NB4 (cell line): ENCODE measurements around the gene VGF.

Experiments
- MAX ChIP-seq: IDR thresholded peaks from 2 replicates; pipeline ENCODE4 v1.6.1; 2011; ENCODE audit warnings: low read depth, low read length
- TF ChIP-seq, protein P1 (sequence below): IDR thresholded peaks from one replicate; pipeline ENCODE4 v1.5.1; 2012; ENCODE audit warnings: low read depth, low read length

- TF ChIP-seq, protein P1, sequence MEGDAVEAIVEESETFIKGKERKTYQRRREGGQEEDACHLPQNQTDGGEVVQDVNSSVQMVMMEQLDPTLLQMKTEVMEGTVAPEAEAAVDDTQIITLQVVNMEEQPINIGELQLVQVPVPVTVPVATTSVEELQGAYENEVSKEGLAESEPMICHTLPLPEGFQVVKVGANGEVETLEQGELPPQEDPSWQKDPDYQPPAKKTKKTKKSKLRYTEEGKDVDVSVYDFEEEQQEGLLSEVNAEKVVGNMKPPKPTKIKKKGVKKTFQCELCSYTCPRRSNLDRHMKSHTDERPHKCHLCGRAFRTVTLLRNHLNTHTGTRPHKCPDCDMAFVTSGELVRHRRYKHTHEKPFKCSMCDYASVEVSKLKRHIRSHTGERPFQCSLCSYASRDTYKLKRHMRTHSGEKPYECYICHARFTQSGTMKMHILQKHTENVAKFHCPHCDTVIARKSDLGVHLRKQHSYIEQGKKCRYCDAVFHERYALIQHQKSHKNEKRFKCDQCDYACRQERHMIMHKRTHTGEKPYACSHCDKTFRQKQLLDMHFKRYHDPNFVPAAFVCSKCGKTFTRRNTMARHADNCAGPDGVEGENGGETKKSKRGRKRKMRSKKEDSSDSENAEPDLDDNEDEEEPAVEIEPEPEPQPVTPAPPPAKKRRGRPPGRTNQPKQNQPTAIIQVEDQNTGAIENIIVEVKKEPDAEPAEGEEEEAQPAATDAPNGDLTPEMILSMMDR = peak; percentile 40
- TF ChIP-seq MAX = peak; percentile 70; the same call in 1 of the 2 replicates
These were observed 38.5 kb downstream of the VGF start, which contains the start of gene SERPINE1 for GRCh38 chr7:101126651-101127459.
